ENCODE measurements around the gene TNNI3K.

TNNI3K gene

GRCh38 chr1:74496669-74497068 is 261.5 kb downstream of the TNNI3K start:
- H3K4me2 ChIP-seq (ENCODE audit: low read length) = no peak overlapping the region
- H2AFZ ChIP-seq = no peak overlapping the region
- H3K36me3 ChIP-seq (ENCODE audit: control insufficient read depth, insufficient read depth, low read length) = no peaks in the 10 kb centered on the region
- no peaks in the 10 kb centered on the region for H3K27me3 ChIP-seq (ENCODE audit: control insufficient read depth, insufficient read depth, low read length)
- no peaks in the 10 kb centered on the region for H3K9me3 ChIP-seq (ENCODE audit: control insufficient read depth, low read length)
- no peaks in the 10 kb centered on the region for H3K79me2 ChIP-seq
- H3K9ac ChIP-seq = no peak overlapping the region
- no peak overlapping the region for H3K4me3 ChIP-seq (ENCODE audit: low read depth, low read length)
- TF ChIP-seq CTCF (IDR thresholded peaks at IDR 0.05) = no peak
- H3K4me1 ChIP-seq = no peaks in the 10 kb centered on the region
- no peak overlapping the region for H3K27ac ChIP-seq

GRCh38 chr1:74498901-74499300 is 263.7 kb downstream of the TNNI3K start:
- no peaks in the 10 kb centered on the region for H3K36me3 ChIP-seq (ENCODE audit: control insufficient read depth, insufficient read depth, low read length)
- no peak overlapping the region for H3K9ac ChIP-seq
- no peaks in the 10 kb centered on the region for H3K9me3 ChIP-seq (ENCODE audit: control insufficient read depth, low read length)
- no peak overlapping the region for H2AFZ ChIP-seq
- no peaks in the 10 kb centered on the region for H3K4me1 ChIP-seq
- no peak overlapping the region for H3K27ac ChIP-seq
- no peaks in the 10 kb centered on the region for H3K79me2 ChIP-seq
- H3K4me3 ChIP-seq (ENCODE audit: low read depth, low read length) = no peak overlapping the region
- H3K4me2 ChIP-seq (ENCODE audit: low read length) = no peak overlapping the region
- no peaks in the 10 kb centered on the region for H3K27me3 ChIP-seq (ENCODE audit: control insufficient read depth, insufficient read depth, low read length)
- no peak for TF ChIP-seq CTCF (IDR thresholded peaks at IDR 0.05)

GRCh38 chr1:74502432-74502831 is 267.2 kb downstream of the TNNI3K start:
- Histone ChIP-seq H2AFZ (no peak overlapping the region), H3K4me1 (no peaks in the 10 kb centered on the region), H3K36me3 (ENCODE audit: control insufficient read depth, insufficient read depth, low read length) (no peaks in the 10 kb centered on the region), H3K27me3 (ENCODE audit: control insufficient read depth, insufficient read depth, low read length) (no peaks in the 10 kb centered on the region), H3K9me3 (ENCODE audit: control insufficient read depth, low read length) (no peaks in the 10 kb centered on the region), H3K79me2 (no peaks in the 10 kb centered on the region), H3K4me2 (ENCODE audit: low read length) (no peak overlapping the region), H3K4me3 (ENCODE audit: low read depth, low read length) (no peak overlapping the region), H3K9ac (no peak overlapping the region), H3K27ac (no peak overlapping the region)
- TF ChIP-seq CTCF (IDR thresholded peaks at IDR 0.05) = no peak

- TF ChIP-seq CTCF (IDR thresholded peaks at IDR 0.05) = no peak
- Histone ChIP-seq H3K4me1 (no peaks in the 10 kb centered on the region), H3K79me2 (no peaks in the 10 kb centered on the region), H3K9ac (no peak overlapping the region), H3K36me3 (ENCODE audit: control insufficient read depth, insufficient read depth, low read length) (no peaks in the 10 kb centered on the region), H3K4me3 (ENCODE audit: low read depth, low read length) (no peak overlapping the region), H3K4me2 (ENCODE audit: low read length) (no peak overlapping the region), H3K27me3 (ENCODE audit: control insufficient read depth, insufficient read depth, low read length) (no peaks in the 10 kb centered on the region), H3K9me3 (ENCODE audit: control insufficient read depth, low read length) (no peaks in the 10 kb centered on the region), H3K27ac (no peak overlapping the region), H2AFZ (no peak overlapping the region)
Observed at GRCh38 chr1:74502858-74503257, 267.7 kb downstream of the TNNI3K start.

- Histone ChIP-seq H3K4me2 (ENCODE audit: low read length) (no peak overlapping the region), H3K9me3 (ENCODE audit: control insufficient read depth, low read length) (no peaks in the 10 kb centered on the region), H3K4me3 (ENCODE audit: low read depth, low read length) (no peak overlapping the region), H3K4me1 (no peaks in the 10 kb centered on the region), H3K79me2 (no peaks in the 10 kb centered on the region), H3K9ac (no peak overlapping the region), H2AFZ (no peak overlapping the region), H3K36me3 (ENCODE audit: control insufficient read depth, insufficient read depth, low read length) (no peaks in the 10 kb centered on the region), H3K27ac (no peak overlapping the region), H3K27me3 (ENCODE audit: control insufficient read depth, insufficient read depth, low read length) (no peaks in the 10 kb centered on the region)
- TF ChIP-seq CTCF (IDR thresholded peaks at IDR 0.05) = peak; percentile 30
Observed at GRCh38 chr1:74504125-74504932, 269.1 kb downstream of the TNNI3K start.
